GM19397 (cell line): ENCODE results near the gene CPA3.

Experiments
- ATAC-seq: cut with Tn5 transposase; IDR thresholded peaks from one replicate; pipeline ENCODE4 v1.9.1; 2021; ENCODE audit warnings: mild to moderate bottlenecking, moderate library complexity; ENCODE audit not compliant: unreplicated experiment

CPA3 gene, protein sequence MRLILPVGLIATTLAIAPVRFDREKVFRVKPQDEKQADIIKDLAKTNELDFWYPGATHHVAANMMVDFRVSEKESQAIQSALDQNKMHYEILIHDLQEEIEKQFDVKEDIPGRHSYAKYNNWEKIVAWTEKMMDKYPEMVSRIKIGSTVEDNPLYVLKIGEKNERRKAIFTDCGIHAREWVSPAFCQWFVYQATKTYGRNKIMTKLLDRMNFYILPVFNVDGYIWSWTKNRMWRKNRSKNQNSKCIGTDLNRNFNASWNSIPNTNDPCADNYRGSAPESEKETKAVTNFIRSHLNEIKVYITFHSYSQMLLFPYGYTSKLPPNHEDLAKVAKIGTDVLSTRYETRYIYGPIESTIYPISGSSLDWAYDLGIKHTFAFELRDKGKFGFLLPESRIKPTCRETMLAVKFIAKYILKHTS

DNA sequence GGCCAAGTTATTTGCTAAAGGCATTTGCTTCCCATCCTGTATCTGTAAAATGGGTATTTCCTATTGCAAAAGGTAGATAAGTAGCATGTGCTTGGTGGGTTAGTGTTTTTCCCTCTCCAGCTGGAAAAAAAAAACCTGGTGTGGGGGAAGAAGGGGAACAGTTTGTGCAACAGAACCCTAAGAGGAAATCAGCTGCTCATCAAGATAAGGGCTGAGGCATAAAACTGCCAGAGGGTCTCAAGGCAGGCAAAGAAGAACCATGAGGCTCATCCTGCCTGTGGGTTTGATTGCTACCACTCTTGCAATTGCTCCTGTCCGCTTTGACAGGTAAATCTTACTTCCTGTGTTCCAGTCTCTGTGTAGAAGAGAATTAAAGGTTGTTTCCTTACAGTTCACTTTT, at the start of gene CPA3:
Gene CPA3, plus strand, starts transcription at position 248 of the 400 bp plus-strand sequence. Its CDS starts 12 bp downstream, at position 260.
- ATAC-seq, result no peak

- ATAC-seq, result no peak
These were observed 49.6 kb upstream of the CPA3 start for GRCh38 chr3:148815316-148816110.

- no peak for ATAC-seq
These were observed 48.7 kb upstream of the CPA3 start for GRCh38 chr3:148816427-148816826.

- no peak for ATAC-seq
These were observed 48.0 kb upstream of the CPA3 start for GRCh38 chr3:148816981-148817525.

GRCh38 chr3:148820361-148821245, 44.5 kb upstream of the CPA3 start:
- no peak for ATAC-seq

DNA sequence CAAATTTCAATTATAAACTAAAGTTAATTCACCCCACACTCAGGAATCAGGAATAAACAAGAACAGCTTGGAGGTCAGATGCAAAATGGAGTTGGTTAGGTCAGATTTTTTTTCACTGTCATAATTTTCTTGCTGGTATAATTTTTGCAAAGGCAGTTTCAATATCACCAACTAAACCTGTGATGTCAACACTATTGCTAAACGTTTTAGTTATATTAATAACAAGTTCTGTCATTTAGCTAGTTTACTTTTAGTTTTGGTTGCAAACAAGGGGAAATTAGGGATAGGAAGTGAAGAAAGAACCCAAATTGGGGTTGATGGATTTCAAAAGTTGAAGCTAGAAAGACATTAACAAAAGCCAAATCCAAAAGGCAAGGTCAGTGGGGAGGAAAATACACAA, 42.1 kb upstream of the CPA3 start:
- ATAC-seq, result no peak

DNA sequence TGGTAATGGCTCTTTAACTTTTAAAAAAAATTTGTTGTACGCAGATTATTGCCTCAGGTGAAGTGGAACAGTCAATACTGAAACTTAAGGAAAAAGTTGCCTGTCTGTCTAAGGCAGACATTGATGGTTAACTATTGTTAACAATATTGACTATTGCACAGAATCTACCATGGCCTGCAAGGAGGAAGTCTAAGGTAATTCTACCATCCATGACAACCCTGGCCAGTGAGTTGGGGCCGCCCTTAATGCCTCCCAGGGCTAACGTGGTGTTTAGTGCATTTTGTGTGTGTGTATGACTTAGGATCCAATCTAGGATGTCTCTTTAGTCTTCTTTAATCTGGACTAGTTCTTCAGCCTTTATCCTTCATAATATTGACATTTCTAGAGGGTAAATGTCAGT, 39.6 kb upstream of the CPA3 start:
- no peak for ATAC-seq

GRCh38 chr3:148827585-148827984, 37.5 kb upstream of the CPA3 start, which contains the start of gene CPB1:
Gene CPB1, plus strand, starts transcription at chr3:148827811. Its CDS starts 13 bp downstream, at chr3:148827824.
- ATAC-seq, result no peak

DNA sequence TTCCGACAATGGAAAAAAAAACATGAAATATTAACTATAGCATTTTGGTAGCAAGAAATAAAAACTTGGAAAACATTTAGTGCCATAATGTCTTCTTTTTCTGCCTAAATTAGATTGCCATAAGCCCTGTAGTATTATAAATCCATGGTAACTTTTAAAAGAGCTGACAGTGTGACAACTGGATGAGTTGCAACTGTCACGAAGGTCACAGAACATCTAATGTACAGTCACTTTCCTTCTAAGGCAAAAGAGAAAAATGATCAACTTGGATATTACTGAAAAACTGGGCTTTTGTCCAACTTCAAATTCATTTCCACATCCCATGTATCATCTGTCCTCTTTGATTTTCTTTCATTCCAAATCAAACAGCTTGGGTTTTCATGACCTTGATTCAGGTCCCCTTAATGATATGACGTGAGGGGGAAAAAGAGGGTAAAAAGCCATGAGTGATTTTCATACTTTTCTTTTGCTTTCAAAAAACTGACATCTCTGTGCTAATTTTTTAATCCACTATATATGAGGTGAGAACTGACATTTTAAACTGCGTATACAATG, 36.9 kb upstream of the CPA3 start:
- ATAC-seq, result no peak

GRCh38 chr3:148829926-148830325, 35.2 kb upstream of the CPA3 start:
- ATAC-seq, result no peak

DNA sequence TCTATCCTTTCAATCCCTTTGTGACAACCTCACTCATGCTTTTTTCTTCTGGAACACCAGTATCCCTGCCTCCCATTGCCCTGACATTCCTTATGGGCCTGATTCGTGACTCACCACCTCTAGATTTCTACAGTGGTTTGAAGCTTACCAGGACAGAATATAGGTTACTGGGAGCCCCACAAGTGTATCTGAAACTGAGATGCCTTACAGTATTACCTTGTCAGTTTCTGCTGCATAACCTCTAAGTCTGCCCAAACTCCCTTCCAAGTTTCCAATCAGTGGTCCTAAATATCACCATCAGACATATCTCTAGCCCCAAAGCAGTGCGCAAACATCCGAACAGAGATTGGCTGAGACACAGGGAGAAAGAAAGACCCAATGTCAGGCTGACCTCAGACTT, 31.9 kb upstream of the CPA3 start:
- ATAC-seq, result no peak

- ATAC-seq, result no peak
These were observed 25.3 kb upstream of the CPA3 start for GRCh38 chr3:148839805-148840204.

DNA sequence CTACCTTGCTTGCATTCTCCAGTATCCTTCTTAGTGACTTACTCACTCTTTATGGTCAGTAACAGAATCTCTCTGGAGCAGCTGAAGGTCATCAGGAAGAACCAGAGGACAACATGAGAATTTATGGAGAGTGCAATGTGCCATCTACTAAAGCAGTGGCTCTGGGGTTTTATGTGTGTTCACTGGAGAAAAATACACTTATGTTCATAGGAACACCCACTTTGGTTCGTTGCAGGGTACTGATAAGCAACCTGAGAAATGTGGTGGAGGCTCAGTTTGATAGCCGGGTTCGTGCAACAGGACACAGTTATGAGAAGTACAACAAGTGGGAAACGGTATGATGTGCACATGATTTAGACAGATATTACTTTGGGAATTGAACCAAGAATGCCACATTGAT, 24.6 kb upstream of the CPA3 start:
- ATAC-seq, result no peak

DNA sequence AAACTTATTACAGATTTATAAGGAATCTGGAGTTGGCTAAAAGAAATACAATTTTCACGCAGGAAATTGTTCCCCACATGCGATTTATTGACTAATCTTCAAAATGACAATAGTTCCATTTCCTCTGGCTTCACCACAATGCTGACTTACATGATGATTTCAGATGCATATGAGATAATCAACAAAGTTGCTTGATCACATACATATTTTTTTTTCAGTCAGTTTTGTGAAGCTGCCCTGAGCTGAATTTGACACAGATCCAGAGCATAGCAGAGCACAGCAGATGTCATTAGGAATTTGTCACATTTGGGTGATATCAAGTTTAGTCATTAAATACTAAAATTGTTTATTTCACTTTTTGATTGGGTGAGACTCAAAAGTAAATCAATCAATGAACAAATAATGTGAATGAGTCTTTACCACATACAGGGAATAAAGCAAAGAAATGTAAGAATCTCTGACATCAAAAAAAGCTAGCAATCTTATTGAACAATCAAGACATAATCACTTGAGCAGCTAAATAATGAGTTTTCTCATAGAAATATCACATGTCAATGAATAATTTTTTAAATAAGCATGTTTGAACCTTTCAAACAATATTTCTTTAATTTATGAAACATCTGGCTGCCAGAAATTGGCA, 19.2 kb upstream of the CPA3 start:
- ATAC-seq, result no peak

DNA sequence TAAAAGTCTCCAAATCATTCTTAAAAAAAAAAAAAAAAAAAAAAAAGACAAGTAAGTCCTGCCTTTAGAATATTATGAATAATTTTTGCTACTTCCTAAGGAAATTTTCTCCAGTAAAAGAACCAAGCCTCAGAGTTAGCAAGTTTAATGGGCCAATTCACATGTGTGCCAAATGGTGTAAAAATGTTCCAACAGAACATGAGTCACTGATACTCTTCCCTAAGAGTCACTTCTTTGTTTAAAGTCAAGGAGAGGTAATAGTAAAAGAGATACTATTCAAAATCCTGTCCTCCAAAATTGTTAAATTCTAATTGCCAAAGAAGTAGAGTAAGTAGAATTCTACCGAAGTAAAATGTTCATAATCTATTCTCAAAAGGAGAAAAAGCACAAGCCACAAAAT, 17.7 kb upstream of the CPA3 start:
- no peak for ATAC-seq

DNA sequence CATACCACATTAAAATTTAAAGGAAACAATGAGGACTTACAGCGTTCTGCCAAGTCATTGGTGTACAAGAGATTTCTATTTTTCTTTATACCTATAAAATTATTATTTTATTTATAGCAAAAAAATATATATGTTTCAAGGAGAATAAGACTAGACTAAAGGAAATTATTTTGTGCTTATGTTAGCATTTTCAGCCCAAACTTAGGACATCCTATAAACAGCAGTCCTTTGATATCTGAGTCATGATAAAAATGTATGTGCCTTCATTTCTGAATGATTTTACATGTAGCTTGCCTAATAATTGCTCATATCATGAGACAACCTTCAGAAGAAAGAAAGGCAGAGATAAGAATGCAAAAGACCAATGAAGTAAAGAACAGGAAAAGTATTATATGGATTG, 16.7 kb upstream of the CPA3 start:
- ATAC-seq, result no peak

DNA sequence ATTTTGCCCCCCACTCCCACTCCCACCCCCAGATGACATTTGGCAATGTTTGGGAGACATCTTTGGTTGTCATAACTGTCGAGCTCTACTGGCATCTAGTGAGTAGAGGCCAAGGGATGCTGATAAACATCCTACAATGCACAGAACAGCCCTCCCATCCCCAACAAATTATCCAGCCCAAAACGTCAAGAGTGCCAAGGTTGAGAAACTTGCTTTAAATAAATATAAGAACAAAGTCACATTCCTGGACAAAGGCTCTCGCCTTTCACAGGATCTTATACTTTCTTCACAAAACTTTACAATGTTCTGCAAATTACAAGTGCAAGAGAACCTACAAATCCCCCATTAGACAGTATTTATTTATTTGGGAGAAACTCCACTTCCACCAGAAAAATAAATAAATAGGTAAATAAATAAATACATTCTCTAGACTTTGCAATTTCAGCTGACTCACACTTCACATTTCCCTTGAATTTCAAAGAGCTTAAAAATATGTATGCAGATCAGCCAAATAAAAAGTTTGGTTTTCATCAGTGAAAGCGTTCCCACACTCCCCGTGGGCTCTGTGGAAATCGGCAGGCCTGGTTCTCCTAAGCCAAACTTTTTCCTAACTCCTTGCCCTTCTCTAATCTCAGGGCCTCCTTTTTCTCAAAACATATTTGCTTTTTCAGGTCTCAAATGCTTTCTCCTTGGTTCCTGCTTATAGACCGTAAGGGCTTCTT, 12.7 kb upstream of the CPA3 start:
- no peak for ATAC-seq

DNA sequence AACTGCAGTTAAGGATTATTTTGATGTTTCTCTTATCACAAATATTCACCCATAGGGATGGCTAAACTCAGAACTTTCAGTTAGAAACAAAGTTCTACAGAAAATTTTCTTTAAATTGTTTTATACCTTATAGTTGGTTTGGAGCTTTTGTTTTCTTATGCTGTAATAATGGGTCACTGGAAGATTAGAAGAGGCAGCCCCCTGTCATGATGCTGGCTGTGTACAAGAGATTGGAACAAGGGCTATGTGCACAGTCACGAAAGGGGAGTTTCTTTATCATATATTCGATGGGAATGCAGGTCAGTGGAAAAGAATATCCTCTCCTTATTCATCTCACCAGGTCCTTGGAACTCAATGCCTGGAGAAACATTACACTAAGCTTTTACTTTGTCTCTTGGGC, 12.0 kb upstream of the CPA3 start:
- ATAC-seq, result no peak

DNA sequence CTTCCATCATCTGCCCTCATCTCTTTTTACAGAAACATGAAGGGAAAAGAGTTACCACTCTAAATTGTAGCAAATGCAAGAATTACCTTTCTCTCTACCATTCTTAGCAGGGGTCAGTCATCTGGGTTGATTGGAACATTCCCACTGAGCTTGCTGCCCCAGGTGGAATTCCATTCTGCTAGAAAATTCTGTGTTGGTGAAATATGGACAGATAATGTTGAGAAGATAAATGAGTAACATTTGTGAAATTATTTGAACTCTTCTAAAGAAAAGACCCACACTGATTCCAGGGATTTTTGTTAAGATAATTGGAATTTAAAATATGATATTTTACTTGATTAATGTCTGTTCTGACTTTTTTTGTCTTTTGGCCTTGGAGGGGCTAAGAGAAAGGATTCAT, 11.0 kb upstream of the CPA3 start:
- ATAC-seq, result no peak
